HEK293 (cell line): ENCODE measurements around the gene HPRT1.

Experiments
- CTCF ChIA-PET: fragments of 350-600 bp; formaldehyde crosslinking; extraction: SDS; loops from one replicate; lab custom pipeline; 2021; ENCODE audit warnings: antibody characterized with exemption; lab: Yijun Ruan, JAX
- POLR2A ChIA-PET: fragments of 300-600 bp; formaldehyde crosslinking; extraction: SDS; loops from one replicate; lab custom pipeline; 2020; ENCODE audit warnings: antibody characterized with exemption, inconsistent platforms; lab: Yijun Ruan, JAX
- H3K27ac ChIP-seq: fragments of 200-500 bp; sonication (Bioruptor generic); 2 replicates; pipeline ENCODE4 v1.5.1; 2014; ENCODE audit warnings: low read depth, low read length, control low read depth, inconsistent platforms; ENCODE audit errors: extremely low read depth
- H3K36me3 ChIP-seq, 2 experiments: fragments of 200-500 bp in 1 of 2; sonication (Bioruptor generic) in 1 of 2; 1 replicate in 1 of 2; 2 replicates in 1 of 2; pipeline ENCODE4 v1.5.1; 2014 to 2017; ENCODE audit warnings: inconsistent platforms in 2 of 2, low read length in 2 of 2; ENCODE audit not compliant: control insufficient read depth in 2 of 2, insufficient read depth in 1 of 2
- H3K4me1 ChIP-seq: fragments of 200-500 bp; sonication (Bioruptor generic); 2 replicates; pipeline ENCODE4 v1.5.1; 2014; ENCODE audit warnings: mild to moderate bottlenecking, low read length, inconsistent platforms; ENCODE audit not compliant: control insufficient read depth, insufficient read depth
- H3K4me3 ChIP-seq: 2 replicates; pipeline ENCODE4 v1.5.1; 2011; ENCODE audit warnings: low read depth, mild to moderate bottlenecking, control low read depth, low read length, moderate library complexity
- H3K9me3 ChIP-seq: fragments of 200-500 bp; sonication (Bioruptor generic); 2 replicates; pipeline ENCODE4 v1.5.1; 2014; ENCODE audit warnings: low read depth, low read length, inconsistent platforms; ENCODE audit not compliant: control insufficient read depth, insufficient read depth
- CTCF ChIP-seq: fragments of 450-650 bp; formaldehyde crosslinking; IDR thresholded peaks from 2 replicates; pipeline ENCODE4 v1.5.1; 2016; ENCODE audit warnings: missing biosample characterization, missing genetic modification characterization
- ELK4 ChIP-seq: IDR thresholded peaks from 2 replicates; pipeline ENCODE4 v1.6.1; 2011; ENCODE audit warnings: mild to moderate bottlenecking, low read depth, low read length, borderline replicate concordance
- GLIS1 ChIP-seq: fragments of 450-650 bp; formaldehyde crosslinking; IDR thresholded peaks from 2 replicates; pipeline ENCODE4 v1.5.1; 2016; ENCODE audit warnings: missing biosample characterization, missing genetic modification characterization
- HIC1 ChIP-seq: fragments of 450-650 bp; formaldehyde crosslinking; IDR thresholded peaks from 2 replicates; pipeline ENCODE4 v1.5.1; 2016; ENCODE audit warnings: missing biosample characterization, missing genetic modification characterization
- IKZF3 ChIP-seq: fragments of 450-650 bp; IDR thresholded peaks from 2 replicates; pipeline ENCODE4 v1.5.0; 2018; ENCODE audit warnings: missing biosample characterization, mild to moderate bottlenecking, missing genetic modification characterization, moderate library complexity
- INSM2 ChIP-seq: fragments of 450-650 bp; formaldehyde crosslinking; IDR thresholded peaks from 2 replicates; pipeline ENCODE4 v1.5.1; 2016; ENCODE audit warnings: missing biosample characterization, missing genetic modification characterization
- SALL2 ChIP-seq: fragments of 450-650 bp; formaldehyde crosslinking; IDR thresholded peaks from 2 replicates; pipeline ENCODE4 v1.5.0; 2017; ENCODE audit warnings: missing biosample characterization, mild to moderate bottlenecking, missing genetic modification characterization, borderline replicate concordance
- SCRT1 ChIP-seq: fragments of 450-650 bp; formaldehyde crosslinking; IDR thresholded peaks from 2 replicates; pipeline ENCODE4 v1.5.1; 2016; ENCODE audit warnings: missing biosample characterization, missing genetic modification characterization, borderline replicate concordance
- ZBTB8A ChIP-seq: fragments of 450-650 bp; formaldehyde crosslinking; IDR thresholded peaks from 2 replicates; pipeline ENCODE4 v1.5.1; 2016; ENCODE audit warnings: missing biosample characterization, missing genetic modification characterization
- ZEB2 ChIP-seq: fragments of 450-650 bp; formaldehyde crosslinking; IDR thresholded peaks from 2 replicates; pipeline ENCODE4 v1.5.1; 2016; ENCODE audit warnings: missing biosample characterization, missing genetic modification characterization
- ZFP37 ChIP-seq: fragments of 450-650 bp; formaldehyde crosslinking; IDR thresholded peaks from 2 replicates; pipeline ENCODE4 v1.5.1; 2016; ENCODE audit warnings: missing biosample characterization, missing genetic modification characterization
- ZNF175 ChIP-seq: fragments of 450-650 bp; formaldehyde crosslinking; IDR thresholded peaks from 2 replicates; pipeline ENCODE4 v1.5.1; 2016; ENCODE audit warnings: missing biosample characterization, missing genetic modification characterization
- ZNF18 ChIP-seq: fragments of 450-650 bp; formaldehyde crosslinking; IDR thresholded peaks from 2 replicates; pipeline ENCODE4 v1.5.1; 2016; ENCODE audit warnings: missing biosample characterization, missing genetic modification characterization
- ZNF266 ChIP-seq: fragments of 450-650 bp; formaldehyde crosslinking; IDR thresholded peaks from 2 replicates; pipeline ENCODE4 v1.5.1; 2016; ENCODE audit warnings: missing biosample characterization, missing genetic modification characterization, low read depth
- ZNF501 ChIP-seq: fragments of 450-650 bp; formaldehyde crosslinking; IDR thresholded peaks from 2 replicates; pipeline ENCODE4 v1.5.1; 2016; ENCODE audit warnings: missing biosample characterization, missing genetic modification characterization
- ZNF596 ChIP-seq: fragments of 450-650 bp; IDR thresholded peaks from 2 replicates; pipeline ENCODE4 v1.5.0; 2018; ENCODE audit warnings: missing biosample characterization, mild to moderate bottlenecking, missing genetic modification characterization, moderate library complexity

Gene HPRT1

GRCh38 chrX:134444681-134445080 is 15.3 kb upstream of the HPRT1 start:
- H3K36me3 ChIP-seq: no peaks in the 10 kb centered on the region; a peak in 1 of 3 replicates
- ChIA-PET CTCF (interaction anchor here (0.6 kb wide), 1 partner anchor 873 kb away, joined by 4 read pairs; no protein-coding TSS in a partner anchor), POLR2A (no interaction called here)
- no peak overlapping the region for H3K27ac ChIP-seq
- TF ChIP-seq ZBTB8A (tag by site-specific recombination) (no peak), SCRT1 (tag by site-specific recombination) (no peak), ZEB2 (tag by site-specific recombination) (no peak), IKZF3 (tag by site-specific recombination) (no peak), ELK4 (no peak), ZNF266 (no peak)
- H3K9me3 ChIP-seq: no peaks in the 10 kb centered on the region
- no peak overlapping the region for H3K4me3 ChIP-seq
- no peaks in the 10 kb centered on the region for H3K4me1 ChIP-seq

- Histone ChIP-seq H3K4me1 (no peaks in the 10 kb centered on the region), H3K4me3 (no peak overlapping the region), H3K36me3 (no peaks in the 10 kb centered on the region; a peak in 1 of 3 replicates), H3K9me3 (no peaks in the 10 kb centered on the region), H3K27ac (no peak overlapping the region)
- ChIA-PET CTCF (interaction anchor here (0.6 to 0.7 kb wide), 2 partner anchors 169 to 530 kb away, joined by 3 read pairs; no protein-coding TSS in a partner anchor), POLR2A (no interaction called here)
- no peak for TF ChIP-seq HIC1
- no peak for TF ChIP-seq ZEB2 (tag by site-specific recombination)
- no peak for TF ChIP-seq SALL2 (tag by site-specific recombination)
Observed at GRCh38 chrX:134452596-134452995, 7.4 kb upstream of the HPRT1 start.

GRCh38 chrX:134453631-134454030 is 6.3 kb upstream of the HPRT1 start:
- Histone ChIP-seq H3K9me3 (no peaks in the 10 kb centered on the region), H3K4me3 (no peak overlapping the region), H3K36me3 (no peaks in the 10 kb centered on the region; a peak in 1 of 3 replicates), H3K4me1 (no peaks in the 10 kb centered on the region), H3K27ac (no peak overlapping the region)
- TF ChIP-seq IKZF3 (tag by site-specific recombination) (no peak), INSM2 (no peak), ZNF175 (tag by site-specific recombination) (no peak), ZNF596 (tag by site-specific recombination) (no peak), ZNF501 (tag by site-specific recombination) (no peak), ZFP37 (tag by site-specific recombination) (no peak), ZNF18 (tag by site-specific recombination) (no peak), CTCF (tag by site-specific recombination) (no peak), GLIS1 (tag by site-specific recombination) (no peak)
- ChIA-PET POLR2A (no interaction called here), CTCF (interaction anchor here (0.5 kb wide), 1 partner anchor 1585 kb away, joined by 4 read pairs; no protein-coding TSS in a partner anchor)
